GM18520 (cell line): ENCODE measurements around the gene FHL2.
A peak's percentile ranks its signal among the peaks of the same experiment; 100 is the strongest.
"Not testable (repeated sequence)": the region's sequence is repeated elsewhere in the genome, so short reads cannot be mapped to it uniquely, and the experiment has no call there.

ENCODE experiments used
- ATAC-seq: cut with Tn5 transposase; IDR thresholded peaks from one replicate; pipeline ENCODE4 v1.9.1; 2021; ENCODE audit not compliant: unreplicated experiment

FHL2 gene

GRCh38 chr2:105398336-105399206, at the start of gene FHL2:
FHL2 (minus strand) TSS chr2:105399051; CDS start chr2:105386516, 12,535 bp downstream.
- ATAC-seq: peak; percentile 93

- ATAC-seq: no peak
These were observed 48.6 kb upstream of the FHL2 start for GRCh38 chr2:105447476-105447875.

- ATAC-seq: no peak
These were observed 47.6 kb upstream of the FHL2 start for GRCh38 chr2:105446501-105446900.

GRCh38 chr2:105445976-105446375, 47.1 kb upstream of the FHL2 start:
- no peak for ATAC-seq

GRCh38 chr2:105445498-105445897, 46.6 kb upstream of the FHL2 start:
- no peak for ATAC-seq

- ATAC-seq: no peak
These were observed 45.1 kb upstream of the FHL2 start for GRCh38 chr2:105443617-105444598.

GRCh38 chr2:105442721-105443120, 43.9 kb upstream of the FHL2 start:
- ATAC-seq: no peak

GRCh38 chr2:105442056-105442455, 43.2 kb upstream of the FHL2 start:
- ATAC-seq: no peak

GRCh38 chr2:105439141-105439540, 40.3 kb upstream of the FHL2 start:
- ATAC-seq: no peak

- ATAC-seq: no peak
These were observed 39.5 kb upstream of the FHL2 start for GRCh38 chr2:105438104-105438929.

GRCh38 chr2:105437708-105438103, 38.9 kb upstream of the FHL2 start:
- ATAC-seq: no peak

GRCh38 chr2:105432749-105433148, 33.9 kb upstream of the FHL2 start:
- no peak for ATAC-seq

- ATAC-seq: no peak
These were observed 33.2 kb upstream of the FHL2 start for GRCh38 chr2:105432044-105432399.

- no peak for ATAC-seq
These were observed 32.7 kb upstream of the FHL2 start for GRCh38 chr2:105431367-105432043.

- no peak for ATAC-seq
These were observed 29.7 kb upstream of the FHL2 start for GRCh38 chr2:105428387-105429018.

GRCh38 chr2:105427485-105427884, 28.6 kb upstream of the FHL2 start:
- no peak for ATAC-seq

GRCh38 chr2:105426626-105427292, 27.9 kb upstream of the FHL2 start:
- no peak for ATAC-seq

- ATAC-seq: no peak
These were observed 27.2 kb upstream of the FHL2 start for GRCh38 chr2:105425936-105426625.

- not testable (repeated sequence) for ATAC-seq
These were observed 26.0 kb upstream of the FHL2 start for GRCh38 chr2:105424836-105425235.
